ENCODE results near the gene ZFP36L2.
A peak's percentile ranks its signal among the peaks of the same experiment; 100 is the strongest.

The ZFP36L2 gene

GRCh38 chr2:43226955-43227829 is 786 bp upstream of the ZFP36L2 start:
- TF ChIP-seq SIN3A (IDR thresholded peaks at IDR 0.05; ENCODE audit: borderline replicate concordance, insufficient read depth, low read length) (0 out of 2 replicates have a peak, but pooled peaks have one; percentile 65), TAF1 (IDR thresholded peaks at IDR 0.05; ENCODE audit: borderline replicate concordance, insufficient read depth, low read length) (no peak), FOXP2 (optimal IDR thresholded peaks at IDR 0.05; ENCODE audit: borderline replicate concordance, extremely low read depth, extremely low read length, insufficient read depth) (no peak), REST (IDR thresholded peaks at IDR 0.05; ENCODE audit: insufficient read depth in 1 of 2, low read depth in 2 of 2, low read length in 2 of 2) (no peak), POLR2AphosphoS5 (IDR thresholded peaks at IDR 0.05; ENCODE audit: low read depth, low read length) (peak; percentile 1; the same call in 1 of the 2 replicates)

GRCh38 chr2:43225788-43226557 is 433 bp downstream of the ZFP36L2 start:
- TF ChIP-seq SIN3A (IDR thresholded peaks at IDR 0.05; ENCODE audit: borderline replicate concordance, insufficient read depth, low read length): 0 out of 2 replicates have a peak, but pooled peaks have one; percentile 7
- TF ChIP-seq TAF1 (IDR thresholded peaks at IDR 0.05; ENCODE audit: borderline replicate concordance, insufficient read depth, low read length): peak; percentile 14; the same call in 1 of the 2 replicates
- TF ChIP-seq POLR2AphosphoS5 (IDR thresholded peaks at IDR 0.05; ENCODE audit: low read depth, low read length): no peak

GRCh38 chr2:43225093-43225787 is 1.2 kb downstream of the ZFP36L2 start:
- TF ChIP-seq TAF1 (IDR thresholded peaks at IDR 0.05; ENCODE audit: borderline replicate concordance, insufficient read depth, low read length) (no peak), POLR2AphosphoS5 (IDR thresholded peaks at IDR 0.05; ENCODE audit: low read depth, low read length) (no peak), REST (IDR thresholded peaks at IDR 0.05; ENCODE audit: insufficient read depth in 1 of 2, low read depth in 2 of 2, low read length in 2 of 2) (no peak), FOXP2 (optimal IDR thresholded peaks at IDR 0.05; ENCODE audit: borderline replicate concordance, extremely low read depth, extremely low read length, insufficient read depth) (no peak), SIN3A (IDR thresholded peaks at IDR 0.05; ENCODE audit: borderline replicate concordance, insufficient read depth, low read length) (no peak)

GRCh38 chr2:43224571-43225092 is 1.8 kb downstream of the ZFP36L2 start:
- TF ChIP-seq SIN3A (IDR thresholded peaks at IDR 0.05; ENCODE audit: borderline replicate concordance, insufficient read depth, low read length) (no peak), TAF1 (IDR thresholded peaks at IDR 0.05; ENCODE audit: borderline replicate concordance, insufficient read depth, low read length) (no peak), POLR2AphosphoS5 (IDR thresholded peaks at IDR 0.05; ENCODE audit: low read depth, low read length) (no peak), FOXP2 (optimal IDR thresholded peaks at IDR 0.05; ENCODE audit: borderline replicate concordance, extremely low read depth, extremely low read length, insufficient read depth) (no peak), REST (IDR thresholded peaks at IDR 0.05; ENCODE audit: insufficient read depth in 1 of 2, low read depth in 2 of 2, low read length in 2 of 2) (no peak)

- TF ChIP-seq TAF1 (IDR thresholded peaks at IDR 0.05; ENCODE audit: borderline replicate concordance, insufficient read depth, low read length) (no peak), POLR2AphosphoS5 (IDR thresholded peaks at IDR 0.05; ENCODE audit: low read depth, low read length) (no peak), REST (IDR thresholded peaks at IDR 0.05; ENCODE audit: insufficient read depth in 1 of 2, low read depth in 2 of 2, low read length in 2 of 2) (no peak), SIN3A (IDR thresholded peaks at IDR 0.05; ENCODE audit: borderline replicate concordance, insufficient read depth, low read length) (no peak), FOXP2 (optimal IDR thresholded peaks at IDR 0.05; ENCODE audit: borderline replicate concordance, extremely low read depth, extremely low read length, insufficient read depth) (no peak)
These were observed 2.3 kb downstream of the ZFP36L2 start for GRCh38 chr2:43224131-43224570.

Data from PFSK-1 (cell line).